K562 (cell line): ENCODE measurements around the gene MTF1. TPM values are rescaled to one million over a fixed set of nuclear protein-coding genes. Genes with fewer than 3 reads are reported as not detected.

Experiments used
- ATAC-seq: fragments of 200-7000 bp; cut with Tn5 transposase; 3 replicates; pipeline ENCODE4 v1.9.1; 2020; ENCODE audit warnings: moderate library complexity
- BruUV-seq: library from RNA; stranded (reverse); fragments of 400-500 nt; replicated peaks from 2 replicates; lab custom pipeline; 2021; lab: Mats Ljungman, UMichigan
- CTCF ChIA-PET: fragments of 300-600 bp; formaldehyde crosslinking; extraction: SDS; loops from one replicate; lab custom pipeline; 2021; ENCODE audit warnings: low intra/inter-chr PET ratio; lab: Yijun Ruan, JAX
- POLR2A ChIA-PET: fragments of 300-600, 350-650 bp; sonication (Branson Sonifier 250); formaldehyde crosslinking; extraction: SDS; loops from one replicate; lab custom pipeline; 2021; ENCODE audit warnings: antibody characterized with exemption, inconsistent platforms; lab: Yijun Ruan, JAX
- DNase-seq, 4 experiments: peaks; one replicate each; pipeline versions ENCODE4 v3.0.0 to v3.0.0-alpha.2; 2011 to 2018; ENCODE audit warnings: low spot score in 3 of 4, mixed read lengths in 3 of 4; ENCODE audit errors: extremely low read depth in 1 of 4
- FAIRE-seq: peaks from 2 replicates; lab custom pipeline; 2011; peaks lifted over from hg19 to GRCh38; lab: Jason Lieb, UNC
- H2AFZ ChIP-seq: 2 replicates; pipeline ENCODE4 v1.6.0; 2011; ENCODE audit warnings: low read depth, low read length, control low read depth, inconsistent platforms
- H3K27ac ChIP-seq: fragments of 200-600 bp; 3 replicates; pipeline ENCODE4 v1.8.0; 2011; ENCODE audit warnings: low read depth, mild to moderate bottlenecking, control low read depth, inconsistent platforms, low read length, moderate library complexity, mixed read lengths; ENCODE audit errors: extremely low read depth
- H3K27me3 ChIP-seq, 2 experiments: fragments of 300-600 bp in 1 of 2; 2 replicates in 1 of 2; 3 replicates in 1 of 2; pipeline versions ENCODE4 v1.6.0 to v1.8.0; 2011; ENCODE audit warnings: inconsistent platforms in 2 of 2, low read length in 2 of 2, mild to moderate bottlenecking in 1 of 2, mixed read lengths in 1 of 2, moderate library complexity in 1 of 2; ENCODE audit not compliant: control insufficient read depth in 2 of 2, insufficient read depth in 2 of 2
- H3K36me3 ChIP-seq: fragments of 300-600 bp; 3 replicates; pipeline ENCODE4 v1.8.0; 2011; ENCODE audit warnings: mild to moderate bottlenecking, low read length, inconsistent platforms; ENCODE audit not compliant: control insufficient read depth, insufficient read depth
- H3K4me1 ChIP-seq, 2 experiments: fragments of 200-600 bp in 1 of 2; replicated peaks in 1 of 2; 2 replicates in 1 of 2; 3 replicates in 1 of 2; pipeline versions ENCODE4 v1.5.1 to v1.8.0; 2011; ENCODE audit warnings: inconsistent platforms in 2 of 2, low read length in 2 of 2, mild to moderate bottlenecking in 1 of 2, mixed read lengths in 1 of 2, moderate library complexity in 1 of 2; ENCODE audit not compliant: control insufficient read depth in 2 of 2, insufficient read depth in 2 of 2
- H3K4me2 ChIP-seq: 2 replicates; pipeline ENCODE4 v1.6.1; 2011; ENCODE audit warnings: low read length, control low read depth, inconsistent platforms, mixed read lengths; ENCODE audit not compliant: insufficient read depth
- H3K4me3 ChIP-seq: fragments of 200-600 bp; sonication (generic), shearing (Covaris generic); 2 replicates; pipeline ENCODE4 v1.5.1; 2016; ENCODE audit warnings: control low read depth, inconsistent platforms
- H3K79me2 ChIP-seq: fragments of 200-600 bp; 3 replicates; pipeline ENCODE4 v1.8.0; 2011; ENCODE audit warnings: low read length, inconsistent platforms; ENCODE audit not compliant: control insufficient read depth, insufficient read depth
- H3K9ac ChIP-seq, 2 experiments: 2 replicates each; pipeline versions ENCODE4 v1.6.0 to v1.6.1; 2011; ENCODE audit warnings: low read depth in 2 of 2, low read length in 2 of 2, control low read depth in 1 of 2, inconsistent platforms in 1 of 2, mild to moderate bottlenecking in 1 of 2, mixed read lengths in 1 of 2; ENCODE audit not compliant: insufficient read depth in 1 of 2
- H3K9me1 ChIP-seq: one replicate; pipeline ENCODE4 v1.6.0; 2011; ENCODE audit warnings: inconsistent platforms, mild to moderate bottlenecking, low read length, moderate library complexity; ENCODE audit not compliant: control insufficient read depth, insufficient read depth
- H3K9me3 ChIP-seq: replicated peaks from 2 replicates; pipeline ENCODE4 v1.5.1; 2011; ENCODE audit warnings: low read depth, low read length, inconsistent platforms; ENCODE audit not compliant: control insufficient read depth, insufficient read depth
- H4K20me1 ChIP-seq: replicated peaks from 2 replicates; pipeline ENCODE4 v1.6.1; 2011; ENCODE audit warnings: low read length, inconsistent platforms, mixed read lengths; ENCODE audit not compliant: control insufficient read depth, insufficient read depth
- ELK3 ChIP-seq: fragments of 450-650 bp; formaldehyde crosslinking; IDR thresholded peaks from 2 replicates; pipeline ENCODE4 v1.4.0; 2020; ENCODE audit warnings: mild to moderate bottlenecking
- HDAC3 ChIP-seq: fragments of 450-650 bp; IDR thresholded peaks from 2 replicates; pipeline ENCODE4 v1.6.1; 2018; ENCODE audit warnings: borderline replicate concordance, mild to moderate bottlenecking, moderate library complexity; ENCODE audit not compliant: partially characterized antibody
- HINFP ChIP-seq: fragments of 450-650 bp; conservative IDR thresholded peaks from 2 replicates; pipeline ENCODE4 v1.6.1; 2016; ENCODE audit warnings: missing genetic modification characterization, low read depth, mild to moderate bottlenecking, control low read depth, missing compliant biosample characterization
- HNRNPUL1 ChIP-seq: fragments of 200-400 bp; formaldehyde crosslinking; IDR thresholded peaks from 2 replicates; pipeline ENCODE4 v1.6.1; 2017; ENCODE audit warnings: low read length
- KDM4B ChIP-seq, 2 experiments: fragments of 450-650 bp in 1 of 2; sonication (generic) in 1 of 2; IDR thresholded peaks; 2 replicates each; pipeline ENCODE4 v1.6.1; 2016 to 2017; ENCODE audit warnings: borderline replicate concordance in 2 of 2, antibody characterized with exemption in 1 of 2, low read depth in 1 of 2, mild to moderate bottlenecking in 1 of 2
- PATZ1 ChIP-seq: fragments of 250-450 bp; sonication (Bioruptor Pico); IDR thresholded peaks from 2 replicates; pipeline ENCODE4 v1.5.0; 2020; ENCODE audit warnings: mild to moderate bottlenecking, borderline replicate concordance
- TAL1 ChIP-seq: fragments of 450-650 bp; IDR thresholded peaks from 2 replicates; pipeline ENCODE4 v1.6.1; 2016; ENCODE audit warnings: mild to moderate bottlenecking
- XRCC5 ChIP-seq: fragments of 200-400 bp; formaldehyde crosslinking; IDR thresholded peaks from 2 replicates; pipeline ENCODE4 v1.6.1; 2017; ENCODE audit warnings: low read depth, mild to moderate bottlenecking, low read length
- ZHX1 ChIP-seq: fragments of 150-350 bp; conservative IDR thresholded peaks from 2 replicates; pipeline ENCODE4 v1.6.1; 2014; ENCODE audit warnings: low read length
- ZNF644 ChIP-seq: fragments of 200-800 bp; sonication (Bioruptor generic); IDR thresholded peaks from 2 replicates; pipeline ENCODE4 v1.6.1; 2016; ENCODE audit warnings: low read depth, missing genetic modification characterization, missing compliant biosample characterization
- WGBS: fragments of 100-300 bp; shearing (Covaris generic); methylation state at CpG from one replicate; pipeline ENCODE4 v1.1.6; 2016; ENCODE audit warnings: low coverage, mixed read lengths; ENCODE audit not compliant: insufficient coverage; ENCODE audit errors: missing lambda C conversion rate; 5-methylcytosine and 5-hydroxymethylcytosine counted together
- in situ Hi-C: fragments of 300-500 bp; cut with MboI; formaldehyde crosslinking; loops from 4 replicates; pipeline ENCODE4 v1.15.0; 2018; ENCODE audit warnings: inconsistent platforms, mixed read lengths
- intact Hi-C: fragments of 100-400 bp; cut with micrococcal nuclease; formaldehyde crosslinking; loops from 2 replicates; pipeline ENCODE4 v1.14.2; 2022
- polyA plus RNA-seq, 8 experiments: library from polyadenylated mRNA; depleted of rRNA in 4 of 8; stranded (reverse) in 5 of 8; unstranded in 3 of 8; fragments of >200 nt; fragmentation: Nextera tagmentation in 2 of 8; fragmentation: Illumina TruSeq in 1 of 8; extraction: Ambion mirVana in 2 of 8; extraction: Trizol in 1 of 8; gene quantifications; 2 replicates each; pipeline versions ENCODE4 v1.2.1 to v1.2.3, GENCODE V29; 2011 to 2014; ENCODE audit warnings: inconsistent platforms in 1 of 8, missing spikeins in 1 of 8
- total RNA-seq, 7 experiments: library from RNA; depleted of rRNA in 6 of 7; stranded (reverse); fragments of >200 nt in 6 of 7; fragmentation: Illumina TruSeq in 2 of 7; extraction: Trizol in 2 of 7; gene quantifications; 2 replicates each; pipeline versions ENCODE4 v1.2.1 to v1.2.3, GENCODE V29; 2011 to 2021; ENCODE audit warnings: low replicate concordance in 1 of 7
- TF ChIP-seq, protein P1 (sequence below): sonication (generic); formaldehyde crosslinking; IDR thresholded peaks from 2 replicates; pipeline ENCODE4 v1.8.0; 2022; ENCODE audit warnings: mild to moderate bottlenecking, missing genetic modification reagents

MTF1 gene
- total and polyA plus RNA-seq, 9 of the 15 experiments (the other 6 are each of a cell fraction or from before 2014, with no cell fraction given): 1.1 to 12.2 (median 4.3) TPM

DNA sequence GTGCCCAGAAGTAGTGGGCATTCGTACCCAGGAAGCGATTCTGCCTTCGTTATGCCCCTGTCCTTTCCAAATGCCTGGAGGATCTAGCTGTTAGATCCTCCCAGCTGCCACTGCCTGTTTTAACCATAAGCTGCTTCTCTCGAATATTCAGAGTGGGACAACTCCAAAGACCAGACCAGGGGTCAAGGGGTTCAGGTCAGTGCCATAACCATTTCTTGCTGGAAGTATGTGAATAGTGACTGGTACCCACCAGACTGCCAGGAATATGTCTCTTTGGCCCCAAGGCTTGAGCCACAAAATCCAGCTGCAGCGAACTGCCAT lies 914 bp upstream of the MTF1 start:
- peak; percentile 0; the same call in 1 of the 3 replicates for ATAC-seq
- CTCF ChIA-PET: interaction anchor here (0.6 kb wide), 2 partner anchors 49 to 136 kb away, joined by 3 read pairs; no protein-coding TSS in a partner anchor
- TF ChIP-seq ZNF644 (tag): no peak
- TF ChIP-seq, protein P1, sequence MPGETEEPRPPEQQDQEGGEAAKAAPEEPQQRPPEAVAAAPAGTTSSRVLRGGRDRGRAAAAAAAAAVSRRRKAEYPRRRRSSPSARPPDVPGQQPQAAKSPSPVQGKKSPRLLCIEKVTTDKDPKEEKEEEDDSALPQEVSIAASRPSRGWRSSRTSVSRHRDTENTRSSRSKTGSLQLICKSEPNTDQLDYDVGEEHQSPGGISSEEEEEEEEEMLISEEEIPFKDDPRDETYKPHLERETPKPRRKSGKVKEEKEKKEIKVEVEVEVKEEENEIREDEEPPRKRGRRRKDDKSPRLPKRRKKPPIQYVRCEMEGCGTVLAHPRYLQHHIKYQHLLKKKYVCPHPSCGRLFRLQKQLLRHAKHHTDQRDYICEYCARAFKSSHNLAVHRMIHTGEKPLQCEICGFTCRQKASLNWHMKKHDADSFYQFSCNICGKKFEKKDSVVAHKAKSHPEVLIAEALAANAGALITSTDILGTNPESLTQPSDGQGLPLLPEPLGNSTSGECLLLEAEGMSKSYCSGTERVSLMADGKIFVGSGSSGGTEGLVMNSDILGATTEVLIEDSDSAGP (CRISPR knock-in tag): no peak
- TF ChIP-seq ELK3 (CRISPR knock-in tag): no peak
- no peak for TF ChIP-seq TAL1
- TF ChIP-seq HDAC3: no peak
- TF ChIP-seq ZHX1: no peak
- no peak for TF ChIP-seq HNRNPUL1
- no peak; the same call in 1 of the 2 replicates for TF ChIP-seq XRCC5
- no peak for TF ChIP-seq KDM4B (IDR thresholded peaks at IDR 0.05; ENCODE audit: borderline replicate concordance in 2 of 2, low read depth in 1 of 2)
- TF ChIP-seq PATZ1 (CRISPR knock-in tag): no peak
- no peak for TF ChIP-seq HINFP (tag)

More for the DNA sequence above, 914 bp upstream of the MTF1 start:
- Histone ChIP-seq H3K36me3 (peaks cover 39% of the 10 kb centered on the region), H3K9me3 (no peaks in the 10 kb centered on the region), H3K79me2 (peaks cover 29% of the 10 kb centered on the region), H3K9me1 (no peaks in the 10 kb centered on the region), H3K9ac (peak overlapping the region; percentile 90 to 98), H4K20me1 (0 out of 2 replicates have a peak, but pooled peaks cover 5% of the 10 kb centered on the region), H3K4me3 (peak overlapping the region; percentile 97), H3K4me2 (peak overlapping the region; percentile 98), H3K4me1 (peaks cover 19 to 20% of the 10 kb centered on the region in 2 experiments; a peak in 4 of 5 replicates), H2AFZ (peak overlapping the region; percentile 84), H3K27me3 (no peaks in the 10 kb centered on the region; a peak in 1 of 5 replicates), H3K27ac (peak overlapping the region; percentile 81)
- no TSS peak for BruUV-seq
- POLR2A ChIA-PET: interaction anchor here (1.0 to 2.4 kb wide), 4 partner anchors 12 to 130 kb away, joined by 3 to 14 read pairs (median 6); no protein-coding TSS in a partner anchor
- in situ Hi-C loops: no loop called here
- FAIRE-seq (no peak), DNase-seq (no peak)
- intact Hi-C loops: no loop called here
- WGBS: 26% methylated on average over 5 of the region's 5 CpGs
